GM21786 (cell line): Measurements from ENCODE around the gene SORCS3.
"Not testable (repeated sequence)": the region's sequence is repeated elsewhere in the genome, so short reads cannot be mapped to it uniquely, and the experiment has no call there.

Experiments
- ATAC-seq: cut with Tn5 transposase; IDR thresholded peaks from one replicate; pipeline ENCODE4 v1.9.1; 2021; ENCODE audit not compliant: unreplicated experiment

SORCS3 gene

DNA sequence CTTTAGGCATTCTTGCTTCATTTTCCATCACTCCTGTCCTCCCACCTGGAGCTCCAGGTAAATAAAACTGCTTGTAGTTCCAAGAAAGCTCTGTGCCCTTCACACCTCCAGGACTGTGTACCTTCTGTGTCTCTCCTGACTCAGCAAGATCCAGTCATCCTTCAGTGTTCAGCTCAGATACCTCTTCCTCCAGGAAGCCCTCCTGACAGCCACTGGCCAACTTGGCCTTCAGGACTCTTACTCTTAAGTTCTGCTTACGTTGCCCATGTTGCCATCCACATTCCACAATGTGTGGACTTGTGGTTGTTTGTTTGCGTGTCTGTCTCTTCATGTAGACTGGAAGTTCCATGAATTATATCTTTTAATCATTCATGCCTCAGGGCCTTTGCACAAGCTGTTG lies 48.0 kb downstream of the SORCS3 start:
- no peak for ATAC-seq

GRCh38 chr10:104689547-104689946 lies 48.5 kb downstream of the SORCS3 start:
- ATAC-seq: no peak

GRCh38 chr10:104690101-104690500 lies 49.0 kb downstream of the SORCS3 start:
- ATAC-seq: no peak

DNA sequence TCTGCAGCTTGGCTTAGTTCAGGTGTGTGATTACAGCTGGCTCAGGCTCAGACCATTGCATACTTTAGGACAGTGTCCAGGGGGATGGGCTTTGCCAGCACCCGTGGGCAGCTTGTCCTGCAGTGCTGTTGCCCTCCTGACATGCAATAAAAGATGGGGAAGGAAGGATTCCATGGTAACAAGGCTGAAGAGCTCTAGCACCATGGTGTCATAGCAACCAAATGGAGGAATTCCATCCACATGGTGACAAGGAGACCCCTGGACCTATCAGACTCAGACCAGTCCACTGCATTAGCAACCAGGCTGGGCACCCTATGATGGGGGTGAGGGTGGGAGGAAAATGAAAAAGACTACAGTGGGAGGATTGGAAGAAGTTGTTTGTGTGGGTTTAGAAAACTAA lies 49.9 kb downstream of the SORCS3 start:
- no peak for ATAC-seq

DNA sequence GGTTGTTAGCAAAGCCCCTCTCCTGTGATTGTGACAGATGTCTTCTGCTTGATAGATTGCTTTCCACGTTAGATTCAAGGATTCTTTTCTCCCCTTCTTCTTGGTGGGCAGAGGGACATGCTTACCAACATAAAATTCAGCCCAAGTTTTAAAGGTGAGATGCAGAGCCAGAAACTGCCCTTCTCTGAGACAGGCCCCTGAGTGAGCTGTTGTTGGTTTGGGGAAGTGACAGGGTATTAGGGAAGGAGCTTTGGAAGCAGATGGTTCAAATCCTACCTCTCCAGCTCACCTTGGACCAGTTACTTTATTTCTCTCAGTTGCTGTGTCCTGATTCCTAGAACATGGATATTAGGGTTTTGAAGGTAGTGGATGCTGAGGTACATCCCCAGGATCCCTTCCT lies 53.0 kb downstream of the SORCS3 start:
- ATAC-seq: no peak

- ATAC-seq: not testable (repeated sequence)
Observed at GRCh38 chr10:104703262-104703661, 62.2 kb downstream of the SORCS3 start.

GRCh38 chr10:104706886-104707285 lies 65.8 kb downstream of the SORCS3 start:
- ATAC-seq: no peak

DNA sequence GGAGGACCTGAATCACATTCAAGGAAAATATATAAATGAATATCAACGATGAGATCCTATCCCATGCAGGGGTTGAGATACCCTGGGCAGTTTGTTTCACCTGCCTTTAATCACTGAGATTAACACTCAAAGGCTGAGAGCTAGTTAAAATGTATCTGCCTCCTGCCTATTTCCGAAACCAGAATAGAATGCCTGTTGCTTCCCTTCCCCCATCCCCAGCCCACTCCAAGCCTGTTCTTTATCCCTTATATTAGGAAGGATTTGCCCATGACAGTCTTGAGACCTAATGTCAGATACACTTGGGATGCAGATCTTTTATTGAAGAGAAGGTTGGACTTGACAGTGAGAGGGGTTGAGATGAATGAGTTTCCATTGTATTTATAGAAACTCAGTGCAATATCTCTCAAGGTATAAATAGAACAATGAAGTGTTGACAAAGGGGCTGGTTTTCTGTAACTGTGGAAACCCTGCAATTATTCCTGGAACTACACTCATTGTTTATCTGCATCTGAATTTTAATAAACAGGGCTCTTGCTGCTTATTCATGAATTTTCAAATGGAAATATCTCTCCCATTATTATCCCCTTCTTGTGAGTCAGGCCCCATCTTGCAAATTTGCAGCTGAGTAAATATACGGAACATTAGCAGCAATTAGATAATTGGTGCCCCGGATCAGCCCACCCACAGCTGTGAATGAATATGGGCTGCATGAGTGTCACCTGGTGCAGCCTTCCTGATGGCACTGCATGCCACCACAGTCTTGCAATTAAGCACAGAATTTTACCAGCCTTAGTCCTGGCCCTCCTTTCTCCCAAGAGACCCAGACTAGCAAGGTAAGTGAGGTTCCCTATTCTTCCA lies 66.7 kb downstream of the SORCS3 start:
- ATAC-seq: no peak

- no peak for ATAC-seq
Observed at GRCh38 chr10:104711302-104711721, 70.2 kb downstream of the SORCS3 start.

DNA sequence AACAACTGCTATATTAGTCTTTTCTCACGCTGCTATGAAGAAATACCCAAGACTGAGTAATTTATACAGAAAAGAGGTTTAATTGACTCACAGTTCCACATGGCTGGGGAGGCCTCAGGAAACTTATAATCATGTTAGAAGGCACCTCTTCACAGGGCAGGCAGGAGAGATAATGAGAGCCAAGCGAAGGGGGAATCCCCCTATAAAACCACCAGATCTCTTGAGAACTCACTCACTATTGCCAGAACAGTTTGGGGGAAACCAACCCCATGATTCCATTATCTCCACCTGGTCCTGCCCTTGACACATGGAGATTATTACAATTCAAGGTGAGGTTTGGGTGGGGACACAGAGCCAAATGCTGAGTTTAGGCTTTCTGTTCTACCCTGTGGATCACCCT lies 89.5 kb downstream of the SORCS3 start:
- ATAC-seq: not testable (repeated sequence)

DNA sequence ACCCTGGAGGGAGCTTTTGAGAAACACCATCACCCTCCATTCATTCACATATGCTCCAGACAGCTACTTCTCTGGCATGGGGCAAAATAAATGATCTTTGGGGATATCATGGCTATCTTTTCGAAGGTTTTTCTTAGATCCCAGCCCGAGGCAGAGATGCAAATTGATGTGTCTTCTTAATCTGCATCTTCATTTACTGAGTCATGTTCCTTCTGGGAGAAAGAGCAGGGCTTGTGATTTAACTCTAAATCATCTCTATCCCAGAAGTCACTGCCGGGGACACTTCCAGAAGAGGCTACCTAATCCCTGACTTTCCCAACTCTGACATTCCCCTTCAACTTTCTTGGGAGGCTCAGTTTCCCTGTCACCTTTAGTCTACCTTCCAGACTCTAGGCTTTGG lies 90.1 kb downstream of the SORCS3 start:
- ATAC-seq: no peak

DNA sequence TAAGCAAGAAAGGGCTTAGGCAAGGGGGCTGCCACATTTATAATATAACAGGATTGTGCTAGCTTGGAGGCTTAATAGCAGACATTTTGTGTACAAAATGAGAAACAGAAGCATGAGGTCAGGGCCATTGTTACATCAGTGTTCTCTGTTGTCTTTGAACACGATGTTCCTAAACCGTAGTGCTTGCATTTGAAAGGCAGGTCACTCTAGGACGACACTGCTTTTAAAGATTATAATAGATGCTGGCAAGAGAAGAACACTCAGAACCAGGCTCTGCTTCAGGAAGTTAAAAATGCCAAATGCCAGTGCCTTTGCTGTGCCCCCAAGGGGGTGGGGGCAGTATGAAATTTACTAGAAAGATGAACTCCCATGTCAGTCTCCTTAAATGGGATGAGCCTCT lies 91.1 kb downstream of the SORCS3 start:
- no peak for ATAC-seq

- ATAC-seq: no peak
Observed at GRCh38 chr10:104734433-104734832, 93.3 kb downstream of the SORCS3 start.

DNA sequence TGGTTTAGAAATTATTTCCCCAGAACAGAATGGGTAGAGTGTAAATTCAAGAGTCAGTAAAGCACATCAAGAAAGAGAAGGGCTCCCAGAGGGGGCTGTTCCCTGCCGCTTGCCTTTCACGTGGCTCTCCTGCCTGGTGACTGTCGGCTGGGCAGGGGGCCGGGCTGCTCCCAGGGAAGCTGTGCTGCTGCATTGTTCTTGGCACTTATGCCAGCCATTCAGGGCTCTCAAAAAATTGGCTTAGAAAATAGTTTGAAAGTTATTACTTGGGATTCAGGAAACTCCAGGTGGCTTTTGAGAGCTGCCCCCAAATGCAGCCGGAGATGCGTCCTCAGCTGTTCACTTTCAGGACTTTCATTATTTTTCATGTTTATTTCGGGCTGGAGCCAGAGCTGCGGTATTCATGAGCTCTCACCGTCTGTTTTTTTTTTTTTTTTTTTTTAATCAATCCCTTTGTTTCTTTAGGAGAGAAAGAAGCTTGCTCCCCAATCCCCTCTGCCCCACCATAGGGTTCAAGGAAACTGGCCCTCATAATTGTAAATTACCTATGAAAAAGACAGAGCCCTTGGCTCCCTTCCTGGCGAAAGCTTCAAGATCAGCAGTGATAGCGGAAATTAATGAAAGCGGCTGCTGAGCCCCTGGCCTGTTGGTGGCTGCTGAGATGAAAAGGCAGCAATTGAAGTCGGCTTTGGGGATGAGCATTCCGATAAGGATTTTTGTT lies 94.1 kb downstream of the SORCS3 start:
- no peak for ATAC-seq

- no peak for ATAC-seq
Observed at GRCh38 chr10:104735757-104736391, 94.8 kb downstream of the SORCS3 start.

DNA sequence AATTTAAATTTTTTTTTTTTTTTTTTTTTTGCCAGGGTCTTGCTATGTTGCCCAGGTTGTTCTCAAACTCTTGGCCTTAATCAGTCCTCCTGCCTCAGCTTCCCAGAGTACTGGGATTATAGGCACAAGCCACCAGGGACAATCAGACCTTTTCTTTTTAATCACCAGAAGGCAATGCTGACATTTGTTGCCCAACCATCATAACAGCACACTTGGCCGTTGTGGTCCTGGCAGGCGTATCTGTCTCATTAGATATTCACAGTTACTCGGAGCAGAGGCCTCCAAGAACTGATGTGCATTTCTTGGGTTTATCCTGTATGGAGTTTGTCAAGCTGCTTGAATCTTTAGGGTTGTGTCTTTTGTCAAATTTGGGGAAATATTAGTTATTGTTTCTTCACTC lies 100.0 kb downstream of the SORCS3 start:
- ATAC-seq: no peak

- no peak for ATAC-seq
Observed at GRCh38 chr10:104744052-104744451, 103.0 kb downstream of the SORCS3 start.

DNA sequence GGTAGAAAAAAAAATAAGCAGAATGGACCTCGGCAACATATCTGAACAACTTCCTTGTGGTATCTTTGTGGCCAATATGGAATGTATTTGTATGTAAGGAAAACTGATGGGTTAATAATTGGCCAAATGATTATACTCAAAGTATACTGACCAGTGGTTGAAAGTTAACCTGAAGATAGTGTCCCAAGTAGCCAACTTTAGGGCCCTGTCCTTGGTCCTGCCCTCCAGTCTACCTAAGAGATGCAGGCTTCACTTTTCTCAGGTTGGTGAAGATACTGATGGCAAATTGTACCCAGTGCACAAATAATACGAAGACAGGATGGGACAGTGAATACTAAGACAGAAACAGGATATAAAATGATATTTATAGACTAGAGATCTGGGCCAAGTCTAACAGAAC lies 109.2 kb downstream of the SORCS3 start:
- ATAC-seq: no peak

GRCh38 chr10:104762793-104763192 lies 121.7 kb downstream of the SORCS3 start:
- no peak for ATAC-seq

GRCh38 chr10:104766341-104766740 lies 125.3 kb downstream of the SORCS3 start:
- no peak for ATAC-seq

GRCh38 chr10:104767282-104767681 lies 126.2 kb downstream of the SORCS3 start:
- no peak for ATAC-seq

- ATAC-seq: no peak
Observed at GRCh38 chr10:104767745-104768144, 126.7 kb downstream of the SORCS3 start.
